GM18519 (cell line): ENCODE data around the gene MYADM.
"Not testable (repeated sequence)": the region's sequence is repeated elsewhere in the genome, so short reads cannot be mapped to it uniquely, and the experiment has no call there.

Experiments
- ATAC-seq: cut with Tn5 transposase; IDR thresholded peaks from one replicate; pipeline ENCODE4 v1.9.1; 2021; ENCODE audit warnings: mild to moderate bottlenecking, moderate library complexity; ENCODE audit not compliant: unreplicated experiment, low FRiP score

The MYADM gene

DNA sequence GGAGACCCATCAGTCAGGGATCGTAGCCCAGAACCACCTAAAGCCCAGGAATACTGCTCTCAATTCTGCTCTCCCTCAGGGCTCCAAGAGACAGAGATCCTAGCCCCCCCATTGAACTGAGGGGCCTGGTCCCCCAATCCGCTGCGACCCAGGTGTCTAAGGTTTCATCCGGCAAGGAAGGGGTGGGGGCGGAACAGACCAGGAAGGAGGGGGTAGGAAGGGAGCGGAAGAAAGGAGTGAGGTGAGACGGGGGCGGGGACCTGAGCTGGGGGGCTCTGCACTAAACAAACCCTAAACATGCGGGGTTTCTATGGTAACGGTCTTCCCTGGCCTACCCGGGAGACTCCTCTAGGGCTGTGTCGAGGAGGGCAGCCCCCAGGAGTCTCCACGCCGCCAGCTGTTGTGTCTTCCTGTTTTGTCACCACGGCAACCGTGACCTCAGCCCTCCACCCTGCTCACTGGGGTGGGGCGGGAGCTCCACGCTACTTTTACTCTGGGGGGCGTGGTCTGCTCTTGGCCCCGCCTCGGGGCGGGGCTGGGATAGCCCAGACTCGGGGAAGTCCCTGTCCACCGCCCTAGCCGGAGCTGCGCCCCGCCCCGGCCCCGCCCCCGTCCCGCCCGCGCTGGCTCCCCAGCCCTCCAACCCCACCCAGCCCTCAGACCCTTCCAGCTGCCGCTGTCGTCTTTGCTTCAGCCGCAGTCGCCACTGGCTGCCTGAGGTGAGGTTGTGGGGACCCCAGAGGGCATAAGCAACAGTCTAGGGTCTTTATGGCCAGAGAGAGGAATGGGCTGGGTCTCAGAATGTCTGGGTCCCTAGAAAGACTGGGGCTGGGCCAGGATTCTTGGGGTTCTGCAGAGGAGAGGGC lies at the start of gene MYADM:
Gene MYADM (plus strand): TSS at position 659 of the 866 bp plus-strand sequence. CDS start 5,647 bp downstream, outside the sequence.
- peak; percentile 49 for ATAC-seq

- ATAC-seq, result no peak
Measured at GRCh38 chr19:53818756-53819155, 48.9 kb upstream of the MYADM start.

- ATAC-seq, result no peak
Measured at GRCh38 chr19:53819861-53820260, 47.8 kb upstream of the MYADM start.

DNA sequence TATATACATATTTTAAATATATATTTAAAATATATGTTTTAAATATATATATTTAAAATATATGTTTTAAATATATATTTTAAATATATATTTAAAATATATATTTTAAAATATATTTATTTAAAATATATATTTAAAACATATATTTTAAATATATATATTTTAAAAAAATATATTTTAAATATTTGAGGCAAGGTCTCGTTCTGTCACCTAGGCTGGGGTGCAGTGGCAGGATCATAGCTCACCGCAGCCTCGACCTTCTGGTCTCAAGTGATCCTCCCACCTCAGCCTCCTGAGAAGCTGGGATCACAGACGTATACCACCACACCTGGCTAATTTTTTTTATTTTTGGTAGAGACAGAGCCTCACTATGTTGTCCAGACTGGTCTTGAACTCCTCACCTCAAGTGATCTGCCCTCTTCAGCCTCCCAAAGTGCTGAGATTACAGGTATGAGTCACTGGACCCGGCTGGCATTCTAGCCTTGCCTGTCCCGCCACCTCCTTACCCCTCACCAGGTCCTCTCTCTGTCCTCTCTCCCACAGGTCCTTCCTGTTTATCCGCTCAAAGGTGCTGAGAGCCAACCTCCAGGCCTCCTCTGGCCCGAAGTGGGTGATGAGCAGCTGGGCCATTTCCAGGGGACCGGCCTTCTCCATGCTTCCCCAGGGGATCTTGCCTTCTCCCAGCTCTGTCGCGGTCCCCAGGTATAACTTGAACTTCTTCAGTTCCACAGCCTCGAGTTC lies 44.1 kb upstream of the MYADM start:
- ATAC-seq, result no peak

- ATAC-seq, result no peak
Measured at GRCh38 chr19:53824134-53824611, 43.5 kb upstream of the MYADM start, which contains the start of gene NLRP12. Gene NLRP12, minus strand, starts transcription at chr19:53824314. Its CDS starts 140 bp downstream, at chr19:53824174.

DNA sequence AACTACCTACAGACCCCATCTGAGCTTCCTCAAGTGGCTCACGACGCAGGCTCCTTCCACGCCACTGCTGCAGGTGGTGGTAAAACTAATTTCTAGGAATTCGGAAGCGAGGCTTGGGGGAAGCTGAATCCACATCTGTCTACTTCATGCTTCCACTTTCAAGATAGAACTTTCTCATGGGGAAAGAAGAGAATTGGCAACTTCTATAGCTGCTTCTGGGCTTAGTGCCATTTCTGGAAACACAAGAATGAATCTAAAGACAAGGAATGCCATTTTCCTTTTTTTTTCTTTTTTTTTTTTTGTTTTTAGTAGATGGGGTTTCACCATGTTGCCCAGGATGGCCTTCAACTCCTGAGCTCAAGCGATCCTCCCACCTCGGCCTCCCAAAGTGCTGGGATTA lies 40.8 kb upstream of the MYADM start:
- ATAC-seq, result no peak

DNA sequence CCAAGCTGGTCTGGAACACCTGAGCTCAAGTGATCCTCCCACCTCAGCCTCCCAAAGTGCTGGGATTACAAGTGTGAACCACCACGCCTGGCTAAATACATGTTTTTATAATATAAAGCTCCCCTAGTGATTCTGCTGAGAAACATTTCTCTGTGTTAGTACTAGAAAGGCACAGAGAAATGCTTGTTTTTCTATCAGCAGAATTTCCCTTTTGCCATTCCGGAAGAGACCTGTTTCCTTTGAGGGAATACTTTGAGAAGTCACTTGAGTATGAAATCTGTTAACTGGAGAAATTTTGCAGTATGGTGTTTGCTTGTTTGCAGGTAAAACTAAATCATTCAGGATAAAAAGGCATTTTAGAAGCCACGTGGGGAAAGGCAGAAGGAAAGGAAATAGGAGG lies 39.2 kb upstream of the MYADM start:
- ATAC-seq, result no peak

DNA sequence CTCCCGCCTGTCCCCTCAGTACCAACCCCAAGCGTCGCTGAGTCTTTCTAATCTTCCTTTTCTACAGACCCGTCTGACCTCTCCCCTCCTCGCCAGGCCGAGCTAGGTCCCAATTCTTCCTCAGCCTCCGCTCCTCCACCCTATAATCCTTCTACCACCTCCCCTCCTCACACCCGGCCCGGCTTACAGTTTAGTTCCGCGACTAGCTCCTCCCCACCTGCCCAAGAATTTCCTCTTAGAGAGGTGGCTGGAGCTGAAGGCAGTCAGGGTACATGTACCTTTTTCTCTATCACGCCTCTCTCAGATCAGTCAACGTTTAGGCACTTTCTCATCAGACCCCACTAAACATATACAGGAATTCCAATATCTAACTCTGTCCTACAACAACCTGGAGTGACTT lies 34.8 kb upstream of the MYADM start:
- not testable (repeated sequence) for ATAC-seq

GRCh38 chr19:53838446-53838845 lies 29.2 kb upstream of the MYADM start:
- not testable (repeated sequence) for ATAC-seq

GRCh38 chr19:53840241-53840640 lies 27.4 kb upstream of the MYADM start:
- ATAC-seq, result not testable (repeated sequence)

DNA sequence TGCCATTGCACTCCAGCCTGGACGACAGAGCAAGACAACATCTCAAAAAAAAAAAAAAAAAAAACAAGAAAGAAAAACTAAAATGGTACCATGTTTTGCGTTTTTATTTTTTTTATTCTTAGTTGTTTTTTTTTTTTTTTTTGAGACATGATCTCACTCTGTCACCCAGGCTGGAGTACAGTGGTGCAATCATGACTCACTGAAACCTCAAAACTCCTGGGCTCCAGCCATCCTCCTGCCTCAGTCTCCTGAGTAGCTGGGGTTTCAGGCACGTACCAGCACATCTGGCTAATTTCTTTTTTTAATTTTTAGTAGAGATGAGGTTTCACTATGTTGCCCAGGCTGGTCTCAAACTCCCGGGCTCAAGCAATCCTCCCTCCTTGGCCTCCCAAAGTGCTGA lies 26.8 kb upstream of the MYADM start:
- not testable (repeated sequence) for ATAC-seq

- ATAC-seq, result no peak
Measured at GRCh38 chr19:53844849-53845246, 22.8 kb upstream of the MYADM start.

GRCh38 chr19:53847555-53847954 lies 20.1 kb upstream of the MYADM start:
- no peak for ATAC-seq

DNA sequence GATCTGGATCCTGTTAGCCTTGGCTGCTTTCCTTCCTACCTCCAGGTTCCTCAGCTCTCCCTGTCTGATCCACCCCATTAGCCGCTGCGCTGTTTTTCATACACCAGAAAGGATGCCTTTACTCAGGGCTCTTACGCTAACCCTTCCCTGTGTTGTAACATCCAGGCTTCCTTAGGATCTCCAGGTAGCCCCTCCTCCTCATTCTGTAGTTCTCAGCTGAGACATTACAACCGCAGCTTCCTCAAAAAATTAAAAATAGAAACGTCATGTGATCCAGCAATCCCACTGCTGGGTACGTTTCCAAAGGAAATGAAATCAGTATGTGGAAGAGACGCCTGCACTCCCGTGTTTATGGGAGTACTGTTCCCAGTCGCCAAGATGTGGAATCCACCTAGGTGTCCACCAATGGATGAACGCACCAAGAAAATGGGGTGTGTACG lies 18.4 kb upstream of the MYADM start:
- no peak for ATAC-seq

- ATAC-seq, result no peak
Measured at GRCh38 chr19:53853707-53854106, 14.0 kb upstream of the MYADM start.

- no peak for ATAC-seq
Measured at GRCh38 chr19:53864308-53864836, 3.3 kb upstream of the MYADM start.

DNA sequence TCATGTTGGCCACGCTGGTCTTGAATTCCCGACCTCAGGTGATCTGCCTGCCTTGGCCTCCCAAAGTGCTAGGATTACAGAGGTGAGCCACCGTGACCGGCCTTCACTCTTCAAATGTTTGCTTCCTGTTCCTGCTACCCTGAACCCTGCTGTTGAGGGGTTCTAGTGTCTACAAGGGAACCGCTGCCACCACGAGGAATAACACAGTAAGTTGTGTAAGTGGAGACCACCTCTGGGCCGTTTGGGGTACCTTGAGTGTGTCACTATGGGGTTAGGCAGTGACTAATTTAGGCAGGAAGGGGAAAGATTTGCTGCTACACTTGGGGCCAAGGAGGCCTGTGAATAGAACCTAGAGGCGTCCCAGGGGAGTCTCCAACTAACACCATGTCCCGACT lies 2.2 kb upstream of the MYADM start:
- ATAC-seq, result no peak

DNA sequence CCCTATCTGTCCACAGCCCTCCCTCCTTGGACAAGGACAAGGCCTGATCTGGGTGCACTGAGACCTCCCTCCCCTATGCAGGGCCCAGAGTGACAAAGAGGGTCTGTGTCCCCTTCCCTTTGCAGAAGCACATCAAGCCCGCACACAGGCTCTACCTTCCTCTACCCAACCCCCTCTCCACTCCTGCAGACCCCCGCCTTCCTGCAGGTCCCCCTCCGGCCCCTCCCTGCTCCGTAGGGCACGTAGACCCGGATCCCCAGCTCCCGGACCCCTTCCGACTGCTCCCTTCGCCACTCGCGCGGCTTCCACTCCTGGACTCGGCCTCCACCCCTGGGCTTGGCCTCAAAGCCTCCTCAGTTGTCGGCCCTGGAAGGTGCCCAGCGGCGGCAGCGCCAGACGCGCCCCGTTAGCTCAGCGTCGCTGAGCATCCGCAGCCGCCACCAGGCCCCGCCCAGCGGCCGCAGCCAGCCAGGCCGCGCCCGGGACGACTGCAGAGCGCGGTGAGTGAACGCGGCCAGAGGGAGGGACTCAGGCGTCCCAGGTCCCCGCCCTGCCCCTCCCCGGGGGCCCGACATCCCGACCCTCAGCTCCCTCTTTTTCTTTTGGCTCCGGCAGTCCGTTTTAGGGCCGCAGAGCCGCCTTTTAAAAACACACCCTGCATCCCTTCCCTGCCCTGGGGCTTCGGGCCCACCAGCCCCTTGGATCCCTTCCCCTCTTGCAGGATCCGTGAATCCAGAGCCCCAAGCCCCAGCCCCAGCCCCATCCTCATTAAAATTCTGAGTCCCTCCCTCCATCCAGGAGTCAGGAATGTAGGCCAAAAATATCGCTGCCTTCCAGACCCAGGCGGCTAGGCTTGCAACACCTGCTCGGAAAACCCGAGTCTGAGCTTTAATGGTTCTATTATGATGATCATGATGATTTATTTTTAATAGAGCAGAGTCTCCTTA lies 1.5 kb upstream of the MYADM start:
- ATAC-seq, result no peak

- no peak for ATAC-seq
Measured at GRCh38 chr19:53866865-53867224, 838 bp upstream of the MYADM start.
